Measurements from ENCODE around the gene RPUSD1. TPM values are rescaled to one million over a fixed set of nuclear protein-coding genes. Genes with fewer than 3 reads are reported as not detected.
"Not testable (repeated sequence)": the region's sequence is repeated elsewhere in the genome, so short reads cannot be mapped to it uniquely, and the experiment has no call there.

RPUSD1 gene
- polyA plus RNA-seq, 1 donor from 2014 or later: 39.5 TPM

DNA sequence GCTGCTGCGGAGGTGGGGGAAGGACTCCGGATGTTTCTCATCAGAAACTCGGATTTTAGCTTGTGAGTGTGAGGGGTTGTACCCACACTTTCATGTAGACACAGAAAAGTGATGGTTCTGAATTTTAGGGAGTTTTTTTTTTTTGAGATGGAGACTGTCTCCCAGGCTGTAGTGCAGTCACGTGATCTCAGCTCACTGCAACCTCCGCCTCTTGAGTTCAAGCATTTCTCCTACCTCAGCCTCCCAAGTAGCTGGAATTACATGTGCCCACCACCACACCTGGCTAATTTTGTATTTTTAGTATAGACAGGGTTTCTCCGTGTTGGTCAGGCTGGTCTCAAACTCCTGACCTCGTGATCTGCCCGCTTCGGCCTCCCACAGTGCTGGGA lies 34.7 kb upstream of the RPUSD1 start:
- Mint-ChIP-seq H3K4me1 (peaks cover 0 to 2% (median 2%) of the 10 kb centered on the region in 3 donors), H3K36me3 (no peaks in the 10 kb centered on the region), H3K27ac (no peak overlapping the region), H3K27me3 (peaks cover 37% of the 10 kb centered on the region), H3K4me3 (no peak overlapping the region), H3K9me3 (peaks cover 0 to 2% (median 0%) of the 10 kb centered on the region in 3 donors)

DNA sequence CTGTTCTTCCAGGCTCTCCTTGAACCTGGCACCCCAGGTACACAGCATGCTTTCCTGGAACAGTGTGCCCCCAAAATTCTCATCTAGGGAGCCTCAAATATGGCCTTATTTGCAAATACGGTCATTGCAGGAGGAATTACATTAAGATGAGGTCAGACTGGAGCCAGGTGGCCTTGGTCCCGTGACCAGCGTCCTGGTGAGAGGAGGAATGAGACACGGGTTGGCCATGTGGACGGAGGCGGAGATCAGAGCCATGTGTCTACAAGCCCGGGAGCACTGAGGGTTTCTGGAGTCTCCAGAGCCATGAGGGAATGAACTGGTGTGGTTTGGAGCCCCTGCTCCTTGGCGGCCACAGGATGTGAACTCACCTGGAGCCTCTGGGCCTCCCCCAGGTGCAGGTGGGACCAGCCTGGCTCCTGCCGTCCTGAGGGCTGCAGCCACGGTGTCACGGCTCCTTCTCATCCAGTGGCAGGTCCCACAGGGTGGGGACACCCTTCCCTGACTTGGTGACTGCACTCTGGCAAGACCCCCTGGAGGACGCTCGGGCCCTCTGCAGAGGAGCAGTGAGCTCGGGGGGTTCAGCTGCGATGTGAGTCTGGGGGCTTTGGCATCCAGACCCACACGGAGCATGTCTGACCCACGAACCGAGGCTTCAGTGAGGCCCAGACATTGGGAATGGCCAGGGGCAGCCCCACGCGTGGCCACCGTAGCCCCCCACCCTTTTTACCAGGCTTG lies 34.2 kb upstream of the RPUSD1 start:
- no peaks in the 10 kb centered on the region for H3K36me3 Mint-ChIP-seq
- peaks cover 0 to 2% (median 0%) of the 10 kb centered on the region in 3 donors for H3K9me3 Mint-ChIP-seq
- peaks cover 37% of the 10 kb centered on the region for H3K27me3 Mint-ChIP-seq
- H3K4me3 Mint-ChIP-seq: peak overlapping the region in 1 of 4 donors; percentile 78
- peaks cover 0 to 2% (median 2%) of the 10 kb centered on the region in 3 donors for H3K4me1 Mint-ChIP-seq
- H3K27ac Mint-ChIP-seq: no peak overlapping the region

DNA sequence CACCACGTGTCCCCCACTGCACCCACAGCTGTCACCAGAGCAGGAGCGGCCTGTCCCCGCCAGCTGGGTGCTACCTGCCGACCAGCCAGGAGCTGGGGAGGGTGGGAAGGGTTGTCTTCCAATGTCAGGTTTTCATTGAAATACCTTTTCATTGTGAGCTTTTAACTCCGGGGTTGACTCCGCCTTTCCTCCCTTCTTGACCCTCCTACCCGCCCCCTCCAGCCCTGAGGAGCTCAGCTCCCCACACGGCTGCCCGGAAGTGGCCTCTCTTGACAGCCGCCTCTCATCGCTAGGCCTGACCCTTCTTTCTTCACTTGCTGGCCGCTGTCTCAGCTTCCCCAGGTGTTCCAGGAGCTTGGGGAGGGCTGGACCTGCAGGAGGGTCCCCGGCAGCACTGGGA lies 33.6 kb upstream of the RPUSD1 start:
- H3K27ac Mint-ChIP-seq: no peak overlapping the region

DNA sequence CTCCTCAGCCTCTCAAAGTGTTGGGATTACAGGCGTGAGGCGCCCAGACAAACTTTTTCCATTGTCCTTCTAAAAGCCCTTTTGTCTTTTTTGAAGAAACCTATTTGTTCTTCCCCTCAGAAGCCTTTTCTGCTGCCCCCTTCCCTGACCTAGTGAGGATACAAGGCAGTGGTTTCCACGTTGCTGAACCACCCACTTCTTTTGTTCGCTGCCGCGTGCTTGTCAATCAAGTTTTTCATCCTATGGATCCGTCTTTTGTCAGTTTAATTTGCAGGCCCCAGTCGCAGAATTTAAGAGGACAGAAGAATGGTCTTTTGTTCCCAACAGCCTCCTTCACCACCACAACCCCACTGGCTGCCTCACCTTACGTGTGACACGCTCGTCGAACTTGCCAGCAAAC lies 32.6 kb upstream of the RPUSD1 start:
- H3K36me3 Mint-ChIP-seq: no peaks in the 10 kb centered on the region
- peaks cover 0 to 2% (median 0%) of the 10 kb centered on the region in 3 donors for H3K9me3 Mint-ChIP-seq
- H3K27ac Mint-ChIP-seq: no peak overlapping the region
- H3K4me3 Mint-ChIP-seq: no peak overlapping the region
- H3K4me1 Mint-ChIP-seq: peaks cover 0 to 2% (median 2%) of the 10 kb centered on the region in 3 donors
- H3K27me3 Mint-ChIP-seq: peaks cover 39% of the 10 kb centered on the region

More for the DNA sequence above, 33.6 kb upstream of the RPUSD1 start:
- peaks cover 0 to 2% (median 2%) of the 10 kb centered on the region in 3 donors for H3K4me1 Mint-ChIP-seq
- H3K4me3 Mint-ChIP-seq: peak overlapping the region in 1 of 4 donors; percentile 78
- H3K36me3 Mint-ChIP-seq: no peaks in the 10 kb centered on the region
- peaks cover 37% of the 10 kb centered on the region for H3K27me3 Mint-ChIP-seq
- H3K9me3 Mint-ChIP-seq: peaks cover 0 to 2% (median 0%) of the 10 kb centered on the region in 3 donors

DNA sequence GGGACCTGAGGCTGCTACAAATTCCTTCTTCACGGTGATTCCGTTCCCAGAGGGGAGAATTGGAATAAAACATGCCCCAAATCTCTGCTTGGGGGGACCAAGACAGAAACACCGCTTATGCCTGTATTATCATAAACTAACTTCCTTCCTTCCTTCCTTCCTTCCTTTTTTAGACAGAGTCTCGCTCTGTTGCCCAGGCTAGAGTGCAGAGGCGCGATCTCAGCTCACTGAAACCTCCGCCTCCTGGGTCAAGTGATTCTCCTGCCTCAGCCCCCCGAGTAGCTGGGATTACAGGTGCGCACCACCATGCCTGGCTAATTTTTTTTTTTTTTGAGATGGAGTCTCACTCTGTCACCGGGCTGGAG lies 31.8 kb upstream of the RPUSD1 start:
- H3K4me3 Mint-ChIP-seq, H3K27ac Mint-ChIP-seq, H3K36me3 Mint-ChIP-seq, H3K9me3 Mint-ChIP-seq, H3K4me1 Mint-ChIP-seq: not testable (repeated sequence)
- H3K27me3 Mint-ChIP-seq: peaks cover 37% of the 10 kb centered on the region

DNA sequence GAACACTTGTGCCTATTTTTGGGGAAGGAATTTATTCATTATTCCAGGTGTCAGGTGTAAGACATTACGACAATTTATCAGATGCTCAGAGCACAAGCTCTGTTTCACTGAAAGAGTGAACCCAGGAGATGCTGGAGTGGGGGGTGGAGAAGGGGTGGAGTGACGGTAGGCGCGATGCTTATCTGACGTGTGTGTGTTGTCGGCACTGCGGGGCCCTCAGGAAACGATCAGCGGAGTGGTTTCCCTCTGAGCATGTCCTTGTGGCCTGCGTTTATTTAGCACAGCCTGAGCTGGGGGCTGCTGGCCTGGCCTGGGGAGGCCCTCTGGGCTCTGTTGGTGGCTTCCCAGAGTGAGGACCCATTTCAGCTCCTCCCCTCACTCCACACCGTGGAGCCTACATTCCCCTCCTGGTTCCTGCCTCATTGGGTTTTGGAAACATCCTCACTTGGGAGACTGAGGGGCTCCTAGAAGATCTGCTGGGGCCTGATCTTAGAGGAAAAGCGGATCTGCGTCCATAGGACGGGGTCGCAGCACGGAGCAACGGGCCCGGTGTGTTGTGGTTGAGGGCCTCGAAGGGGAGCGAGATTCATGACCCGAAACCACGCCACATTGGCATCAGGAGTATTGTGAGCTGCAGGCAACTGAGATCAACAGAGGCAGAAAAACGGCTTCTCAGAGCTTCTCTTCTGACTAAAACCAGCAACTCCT lies 31.3 kb upstream of the RPUSD1 start:
- Mint-ChIP-seq H3K27me3 (peaks cover 41% of the 10 kb centered on the region), H3K4me3 (no peak overlapping the region), H3K27ac (no peak overlapping the region), H3K4me1 (peaks cover 0 to 2% (median 2%) of the 10 kb centered on the region in 3 donors), H3K36me3 (no peaks in the 10 kb centered on the region), H3K9me3 (peaks cover 0 to 2% (median 0%) of the 10 kb centered on the region in 3 donors)

DNA sequence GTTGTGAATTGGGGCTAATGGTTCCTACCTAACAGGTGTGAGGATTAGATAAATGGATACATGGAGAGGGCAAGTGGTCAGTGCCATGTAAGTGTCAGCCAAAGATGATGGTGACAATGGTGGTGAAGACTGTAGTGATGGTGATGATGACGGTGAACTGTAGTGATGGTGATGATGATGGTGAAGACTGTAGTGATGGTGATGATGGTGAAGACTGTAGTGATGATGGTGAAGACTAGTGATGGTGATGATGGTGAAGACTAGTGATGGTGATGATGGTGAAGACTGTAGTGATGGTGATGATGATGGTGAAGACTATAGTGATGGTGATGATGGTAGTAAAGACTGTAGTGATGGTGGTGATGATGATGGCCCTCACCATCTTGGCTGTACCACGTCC lies 30.4 kb upstream of the RPUSD1 start:
- Mint-ChIP-seq H3K9me3 (peaks cover 0 to 2% (median 0%) of the 10 kb centered on the region in 3 donors), H3K4me3 (no peak overlapping the region), H3K36me3 (no peaks in the 10 kb centered on the region), H3K27me3 (peaks cover 42% of the 10 kb centered on the region), H3K27ac (no peak overlapping the region), H3K4me1 (peaks cover 0 to 2% (median 2%) of the 10 kb centered on the region in 3 donors)

DNA sequence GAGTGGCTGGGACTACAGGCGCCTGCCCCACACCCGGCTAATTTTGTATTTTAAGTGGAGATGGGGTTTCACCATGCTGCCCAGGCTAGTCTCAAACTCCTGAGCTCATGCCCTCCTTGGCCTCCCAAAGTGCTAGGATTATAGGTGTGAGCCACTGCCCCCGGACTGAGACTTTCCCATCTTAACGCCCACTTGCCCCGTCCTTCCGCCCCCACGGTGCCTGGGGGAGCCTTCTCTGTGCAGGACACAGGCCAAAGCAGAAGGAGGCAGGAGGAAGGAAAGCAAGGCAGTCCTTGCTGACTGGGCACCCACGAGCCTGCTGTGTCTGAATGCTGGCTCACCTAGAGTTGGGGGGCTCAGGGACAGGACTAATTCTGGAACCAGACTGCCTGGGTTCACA lies 30.0 kb upstream of the RPUSD1 start:
- Mint-ChIP-seq H3K9me3 (peaks cover 0 to 2% (median 0%) of the 10 kb centered on the region in 3 donors), H3K4me3 (no peak overlapping the region), H3K4me1 (peaks cover 0 to 2% (median 2%) of the 10 kb centered on the region in 3 donors), H3K27ac (no peak overlapping the region), H3K27me3 (peaks cover 39% of the 10 kb centered on the region), H3K36me3 (no peaks in the 10 kb centered on the region)

DNA sequence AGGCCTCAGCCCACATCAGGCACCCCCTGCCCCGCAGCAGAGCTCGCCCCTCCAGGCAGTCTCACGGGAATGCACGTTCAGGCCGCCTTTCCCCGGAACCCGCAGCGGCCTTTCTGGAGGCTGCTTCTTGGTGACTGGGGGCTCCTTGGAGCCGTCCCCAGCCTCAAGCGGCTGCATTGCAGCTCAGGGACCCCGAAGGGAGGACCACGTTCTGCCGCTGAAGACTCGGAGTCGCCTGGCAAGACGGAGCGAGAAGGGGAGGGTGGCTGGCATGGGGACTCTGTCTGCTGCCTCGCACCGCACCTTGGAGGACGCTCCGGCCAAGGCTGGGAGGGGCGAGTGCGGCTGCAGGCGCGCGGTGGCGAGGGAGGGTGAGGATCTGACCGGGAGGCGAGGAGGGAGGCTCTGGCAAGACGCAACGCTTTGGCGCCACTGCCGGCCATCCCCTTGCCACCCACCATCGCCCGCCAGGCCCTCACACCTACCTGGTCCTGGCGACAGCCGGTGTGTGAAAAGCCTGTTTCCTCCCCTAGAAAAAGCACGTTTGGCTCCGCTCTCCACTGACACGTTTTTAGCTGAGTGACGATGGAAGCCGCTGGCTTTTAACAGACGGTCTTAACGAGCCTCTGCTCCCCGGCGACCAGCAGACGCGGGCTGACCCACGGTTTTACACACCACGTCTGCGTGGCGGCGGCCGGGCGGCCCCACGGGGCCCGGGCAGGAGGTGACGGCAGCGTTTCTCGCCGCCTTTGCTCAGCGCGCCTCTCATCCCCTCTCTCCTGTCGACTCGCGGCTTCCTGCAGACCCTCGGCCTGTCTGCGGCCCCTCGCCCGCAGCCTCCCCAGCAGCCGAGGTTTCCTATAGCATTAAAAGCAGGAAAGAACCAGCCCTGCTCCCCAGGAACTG lies 29.1 kb upstream of the RPUSD1 start:
- peaks cover 40% of the 10 kb centered on the region for H3K27me3 Mint-ChIP-seq
- H3K27ac Mint-ChIP-seq: no peak overlapping the region
- H3K9me3 Mint-ChIP-seq: peaks cover 0 to 6% (median under 1%) of the 10 kb centered on the region in 3 donors
- no peaks in the 10 kb centered on the region for H3K36me3 Mint-ChIP-seq
- H3K4me1 Mint-ChIP-seq: peaks cover 2 to 4% (median 2%) of the 10 kb centered on the region in 3 donors
- no peak overlapping the region for H3K4me3 Mint-ChIP-seq

DNA sequence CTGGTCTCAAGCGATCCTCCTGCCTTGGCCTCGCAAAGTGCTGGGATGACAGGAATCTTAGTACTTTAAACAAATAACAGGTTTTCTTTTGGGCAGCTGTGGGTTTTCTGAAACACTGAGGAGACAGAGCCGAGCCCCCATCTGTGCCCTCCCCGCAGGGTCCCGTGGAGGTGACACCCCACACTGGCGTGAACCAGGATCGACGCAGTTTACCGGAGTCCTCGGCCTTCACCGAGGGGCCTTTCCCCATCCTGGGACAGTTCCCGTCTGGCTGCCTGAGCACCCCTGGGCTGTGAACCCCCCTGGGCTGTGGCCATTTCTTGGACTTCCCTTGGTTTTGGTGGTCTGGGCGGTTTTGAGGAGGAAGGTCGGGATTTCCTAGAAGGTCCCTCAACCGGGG lies 27.7 kb upstream of the RPUSD1 start:
- Mint-ChIP-seq H3K36me3 (no peaks in the 10 kb centered on the region), H3K27me3 (peaks cover 40% of the 10 kb centered on the region), H3K4me1 (peaks cover 2 to 4% (median 2%) of the 10 kb centered on the region in 3 donors), H3K27ac (no peak overlapping the region), H3K4me3 (no peak overlapping the region), H3K9me3 (peaks cover 0 to 4% (median 2%) of the 10 kb centered on the region in 3 donors)

DNA sequence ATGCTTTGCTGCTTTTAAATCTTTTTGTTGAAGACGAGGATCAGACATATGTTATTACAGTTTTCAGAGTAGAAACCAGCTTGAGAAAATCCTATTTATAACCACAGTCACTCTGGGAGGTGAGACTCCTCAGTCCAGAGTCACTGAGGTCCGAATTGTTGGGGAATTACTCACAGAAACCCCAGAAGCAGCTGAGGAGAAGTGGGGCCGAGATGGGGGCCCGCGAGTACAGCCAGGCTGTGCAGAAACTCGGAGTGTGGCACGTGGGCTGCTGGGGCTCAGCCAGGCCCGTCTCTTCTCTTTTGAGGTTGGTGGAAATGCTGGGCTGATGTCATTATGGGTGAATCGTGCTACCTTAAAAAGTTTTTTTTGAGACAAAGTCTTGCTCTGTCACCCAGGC lies 26.8 kb upstream of the RPUSD1 start:
- peaks cover 2 to 4% (median 2%) of the 10 kb centered on the region in 3 donors for H3K4me1 Mint-ChIP-seq
- no peak overlapping the region for H3K27ac Mint-ChIP-seq
- H3K27me3 Mint-ChIP-seq: peaks cover 37% of the 10 kb centered on the region
- peaks cover 0 to 4% (median 2%) of the 10 kb centered on the region in 3 donors for H3K9me3 Mint-ChIP-seq
- no peak overlapping the region for H3K4me3 Mint-ChIP-seq
- H3K36me3 Mint-ChIP-seq: no peaks in the 10 kb centered on the region

DNA sequence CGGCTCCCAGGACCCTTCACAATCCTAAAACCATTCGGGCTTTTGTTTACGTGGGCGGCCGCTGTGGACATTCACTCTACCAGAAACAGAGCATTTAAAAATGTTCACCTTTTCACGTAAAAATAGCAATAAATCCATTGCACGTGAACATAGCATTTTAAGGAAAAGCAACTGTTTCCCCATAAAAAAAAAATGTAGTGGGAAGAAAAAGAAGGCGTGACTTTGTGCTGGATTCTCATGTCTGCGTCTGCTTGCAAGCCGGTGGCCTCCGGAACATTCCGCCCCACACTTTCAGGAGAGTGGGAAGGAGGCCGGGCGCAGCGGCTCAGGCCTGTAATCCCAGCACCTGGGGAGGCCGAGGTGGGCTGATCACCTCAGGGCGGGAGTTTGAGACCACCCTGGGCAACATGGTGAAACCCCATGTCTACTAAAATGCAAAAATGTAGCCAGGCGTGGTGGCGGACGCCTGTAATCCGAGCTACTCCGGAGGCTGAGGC lies 25.8 kb upstream of the RPUSD1 start:
- Mint-ChIP-seq H3K27me3 (peaks cover 35% of the 10 kb centered on the region), H3K4me1 (peaks cover 0 to 4% (median 3%) of the 10 kb centered on the region in 3 donors), H3K9me3 (peaks cover 0 to 4% (median 2%) of the 10 kb centered on the region in 3 donors), H3K36me3 (no peaks in the 10 kb centered on the region), H3K4me3 (no peak overlapping the region), H3K27ac (no peak overlapping the region)

DNA sequence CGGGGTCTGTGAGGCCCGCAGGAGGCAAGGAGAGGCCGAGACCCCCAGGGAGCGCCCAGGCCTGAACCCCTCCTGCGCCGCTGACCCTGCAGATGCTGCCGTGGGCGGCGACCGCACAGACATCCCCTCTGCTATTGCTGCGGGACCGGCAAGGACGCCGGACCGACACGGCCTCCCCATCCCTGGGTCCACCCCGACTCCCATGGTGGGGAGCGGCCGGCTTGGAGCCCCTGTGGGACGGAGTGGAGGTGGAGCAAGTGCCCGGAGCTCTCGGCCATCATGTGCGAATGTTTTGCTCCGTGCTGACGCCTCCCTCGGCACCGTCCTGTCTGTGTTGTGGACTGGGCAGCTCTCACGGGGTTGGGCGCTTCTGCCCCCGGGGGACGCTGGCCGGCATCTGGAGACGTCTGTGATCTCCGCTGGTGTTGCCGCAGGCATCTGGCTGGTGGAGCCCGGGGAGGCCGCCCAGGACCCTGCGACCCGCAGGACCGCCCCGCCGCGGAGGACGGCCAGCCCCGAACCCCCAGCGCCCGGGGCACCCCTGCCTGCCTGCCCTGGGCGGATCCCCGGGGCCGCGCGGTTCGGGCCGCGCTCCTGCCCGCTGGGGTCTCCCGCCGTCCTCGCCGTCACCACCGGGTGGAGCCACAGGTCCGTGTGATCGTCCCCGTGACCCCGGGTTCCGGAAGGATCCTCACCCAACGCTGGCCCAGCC lies 25.2 kb upstream of the RPUSD1 start:
- no peaks in the 10 kb centered on the region for H3K36me3 Mint-ChIP-seq
- H3K27me3 Mint-ChIP-seq: peaks cover 35% of the 10 kb centered on the region
- H3K4me3 Mint-ChIP-seq: peak overlapping the region in 1 of 4 donors; percentile 52
- H3K9me3 Mint-ChIP-seq: peaks cover 0 to 4% (median 2%) of the 10 kb centered on the region in 3 donors
- no peak overlapping the region for H3K27ac Mint-ChIP-seq
- peaks cover 0 to 5% (median 4%) of the 10 kb centered on the region in 3 donors for H3K4me1 Mint-ChIP-seq

DNA sequence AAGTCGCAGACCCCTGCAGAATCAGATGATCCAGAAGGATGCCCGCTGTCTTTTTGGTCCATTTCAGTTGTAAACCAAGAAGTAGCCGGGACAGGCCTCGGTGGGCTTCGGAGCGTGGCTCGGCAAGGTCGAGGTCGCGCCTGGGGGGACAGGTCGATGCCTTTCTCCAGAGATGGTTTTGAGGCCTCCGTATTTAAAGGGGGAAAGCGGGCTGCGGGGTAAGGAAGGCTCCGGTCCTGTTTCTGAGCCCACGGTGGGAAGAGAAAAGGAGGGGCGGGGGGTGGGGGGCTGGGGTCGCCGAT lies 19.9 kb upstream of the RPUSD1 start:
- peak overlapping the region; percentile 92 to 98 (median 96) for H3K4me3 Mint-ChIP-seq
- peaks cover 3 to 9% (median 8%) of the 10 kb centered on the region in 3 donors for H3K4me1 Mint-ChIP-seq
- H3K9me3 Mint-ChIP-seq: peaks cover 0 to 4% (median 2%) of the 10 kb centered on the region in 3 donors
- H3K36me3 Mint-ChIP-seq: peaks cover 2% of the 10 kb centered on the region
- H3K27me3 Mint-ChIP-seq: peaks cover 18% of the 10 kb centered on the region
- peak overlapping the region; percentile 71 to 98 (median 92) for H3K27ac Mint-ChIP-seq

Measured in IgD-negative memory B cell (primary cell).